ENCODE data around the gene DCTN2.
"Not testable (repeated sequence)": the region's sequence is repeated elsewhere in the genome, so short reads cannot be mapped to it uniquely, and the experiment has no call there.

The DCTN2 gene

GRCh38 chr12:57576613-57577160, 29.7 kb upstream of the DCTN2 start:
- no peak for DNase-seq

- no peak for DNase-seq
Observed at GRCh38 chr12:57575771-57576612, 29.0 kb upstream of the DCTN2 start.

- DNase-seq, result no peak
Observed at GRCh38 chr12:57574795-57575194, 27.8 kb upstream of the DCTN2 start.

- DNase-seq, result no peak
Observed at GRCh38 chr12:57571926-57572762, 25.2 kb upstream of the DCTN2 start.

- DNase-seq, result not testable (repeated sequence)
Observed at GRCh38 chr12:57570438-57570837, 23.4 kb upstream of the DCTN2 start.

- DNase-seq, result no peak
Observed at GRCh38 chr12:57569858-57570257, 22.9 kb upstream of the DCTN2 start.

- DNase-seq, result no peak
Observed at GRCh38 chr12:57568838-57569237, 21.8 kb upstream of the DCTN2 start.

GRCh38 chr12:57564178-57564740, 17.3 kb upstream of the DCTN2 start:
- DNase-seq, result no peak

- no peak for DNase-seq
Observed at GRCh38 chr12:57563358-57563757, 16.4 kb upstream of the DCTN2 start.

GRCh38 chr12:57561117-57561516, 14.1 kb upstream of the DCTN2 start:
- not testable (repeated sequence) for DNase-seq

- no peak for DNase-seq
Observed at GRCh38 chr12:57560516-57560915, 13.5 kb upstream of the DCTN2 start.

- no peak for DNase-seq
Observed at GRCh38 chr12:57558864-57559263, 11.9 kb upstream of the DCTN2 start.

GRCh38 chr12:57554897-57555296, 7.9 kb upstream of the DCTN2 start:
- DNase-seq, result no peak

GRCh38 chr12:57554453-57554852, 7.5 kb upstream of the DCTN2 start:
- no peak for DNase-seq

GRCh38 chr12:57553343-57554202, 6.6 kb upstream of the DCTN2 start:
- no peak for DNase-seq

GRCh38 chr12:57552835-57553313, 5.9 kb upstream of the DCTN2 start:
- no peak for DNase-seq

GRCh38 chr12:57552306-57552651, 5.3 kb upstream of the DCTN2 start:
- DNase-seq, result no peak

- DNase-seq, result no peak
Observed at GRCh38 chr12:57551637-57552305, 4.8 kb upstream of the DCTN2 start.

- no peak for DNase-seq
Observed at GRCh38 chr12:57550641-57551549, 3.9 kb upstream of the DCTN2 start.

GRCh38 chr12:57549909-57550640, 3.1 kb upstream of the DCTN2 start, which contains the start of gene KIF5A:
KIF5A (plus strand) TSS chr12:57550044; CDS start chr12:57550272, 228 bp downstream.
- DNase-seq, result peak; percentile 58

Data from NCI-H2171 treated with DMSO at 0.1 percent for 48 hours (cell line).